ENCODE data around the gene ALKBH4.

The ALKBH4 gene

DNA sequence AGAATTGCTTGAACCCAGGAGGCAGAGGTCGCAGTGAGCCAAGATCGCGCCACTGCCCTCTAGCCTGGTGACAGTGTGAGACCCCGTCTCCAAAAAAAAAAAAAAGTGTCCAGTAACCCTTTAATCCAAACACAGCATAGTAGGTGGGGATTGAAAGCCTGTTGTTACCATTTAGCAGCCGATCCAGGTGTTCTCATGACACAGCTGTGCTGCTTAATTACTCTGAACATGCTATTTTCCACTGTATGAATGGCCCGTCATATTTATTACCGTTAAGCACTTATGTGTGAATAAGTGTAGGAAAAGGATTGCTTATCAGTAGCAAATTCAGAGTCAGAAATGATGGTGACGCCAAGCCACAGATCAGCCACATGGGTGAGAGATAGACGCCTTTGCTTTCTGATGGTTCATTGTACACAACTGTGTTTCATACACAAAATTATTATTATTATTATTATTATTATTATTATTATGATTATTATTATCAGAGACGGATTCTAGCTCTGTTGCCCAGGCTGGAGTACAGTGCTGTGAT, 42.9 kb downstream of the ALKBH4 start:
- H3K9me3 ChIP-seq (ENCODE audit: severe bottlenecking), result no peaks in the 10 kb centered on the region
- no peaks in the 10 kb centered on the region for H3K27me3 ChIP-seq (ENCODE audit: insufficient read depth, low read depth, severe bottlenecking)
- no peak overlapping the region for H3K4me3 ChIP-seq (ENCODE audit: low read depth, low read length)
- DNase-seq, result no peak
- no peak overlapping the region for H3K27ac ChIP-seq
- TF ChIP-seq, protein P1, sequence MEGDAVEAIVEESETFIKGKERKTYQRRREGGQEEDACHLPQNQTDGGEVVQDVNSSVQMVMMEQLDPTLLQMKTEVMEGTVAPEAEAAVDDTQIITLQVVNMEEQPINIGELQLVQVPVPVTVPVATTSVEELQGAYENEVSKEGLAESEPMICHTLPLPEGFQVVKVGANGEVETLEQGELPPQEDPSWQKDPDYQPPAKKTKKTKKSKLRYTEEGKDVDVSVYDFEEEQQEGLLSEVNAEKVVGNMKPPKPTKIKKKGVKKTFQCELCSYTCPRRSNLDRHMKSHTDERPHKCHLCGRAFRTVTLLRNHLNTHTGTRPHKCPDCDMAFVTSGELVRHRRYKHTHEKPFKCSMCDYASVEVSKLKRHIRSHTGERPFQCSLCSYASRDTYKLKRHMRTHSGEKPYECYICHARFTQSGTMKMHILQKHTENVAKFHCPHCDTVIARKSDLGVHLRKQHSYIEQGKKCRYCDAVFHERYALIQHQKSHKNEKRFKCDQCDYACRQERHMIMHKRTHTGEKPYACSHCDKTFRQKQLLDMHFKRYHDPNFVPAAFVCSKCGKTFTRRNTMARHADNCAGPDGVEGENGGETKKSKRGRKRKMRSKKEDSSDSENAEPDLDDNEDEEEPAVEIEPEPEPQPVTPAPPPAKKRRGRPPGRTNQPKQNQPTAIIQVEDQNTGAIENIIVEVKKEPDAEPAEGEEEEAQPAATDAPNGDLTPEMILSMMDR (IDR thresholded peaks at IDR 0.05; ENCODE audit: low read depth, low read length), result no peak
- H3K36me3 ChIP-seq, result peaks cover 50% of the 10 kb centered on the region

DNA sequence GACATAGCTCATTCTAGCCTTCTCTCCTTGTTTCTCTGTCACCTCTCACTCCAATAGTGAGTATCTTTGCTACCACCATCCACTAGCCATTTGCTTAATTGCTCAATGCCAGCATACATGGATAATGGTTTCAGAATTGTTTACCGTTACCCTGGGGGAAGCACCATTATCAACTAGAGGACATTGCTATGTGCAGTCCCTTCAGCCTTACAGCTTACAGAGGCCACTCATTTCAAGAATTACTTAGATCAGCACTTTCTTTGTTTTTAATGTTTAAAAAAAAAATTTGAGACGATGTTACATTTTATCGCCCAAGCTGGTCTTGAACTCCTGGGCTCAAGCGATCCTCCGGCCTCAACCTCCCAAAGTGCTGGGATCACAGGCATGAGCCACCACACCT, 46.1 kb downstream of the ALKBH4 start:
- DNase-seq, result no peak
- H3K4me3 ChIP-seq (ENCODE audit: low read depth, low read length), result no peak overlapping the region
- H3K27ac ChIP-seq, result no peak overlapping the region
- peaks cover 55% of the 10 kb centered on the region for H3K36me3 ChIP-seq
- H3K9me3 ChIP-seq (ENCODE audit: severe bottlenecking), result no peaks in the 10 kb centered on the region
- TF ChIP-seq, protein P1 (IDR thresholded peaks at IDR 0.05; ENCODE audit: low read depth, low read length), result no peak
- H3K27me3 ChIP-seq (ENCODE audit: insufficient read depth, low read depth, severe bottlenecking), result no peaks in the 10 kb centered on the region

DNA sequence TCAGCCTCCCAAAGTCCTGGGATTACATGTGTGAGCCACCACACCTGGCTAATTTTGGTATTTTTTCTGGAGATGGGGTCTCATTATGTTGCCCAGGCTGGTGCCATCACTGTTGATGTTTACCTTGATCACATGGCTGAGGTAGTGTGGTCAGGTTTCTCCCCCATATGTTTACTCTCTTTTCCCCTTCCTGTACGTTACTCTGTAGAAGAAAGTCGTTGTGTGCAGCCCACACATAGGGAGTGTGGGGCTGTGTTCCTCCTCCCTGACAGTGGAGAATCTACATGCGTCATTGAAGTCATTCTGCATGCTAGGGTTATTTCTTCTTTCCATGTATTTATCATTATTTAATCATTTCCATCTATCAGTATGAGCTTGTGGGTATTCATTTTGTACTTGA, 47.6 kb downstream of the ALKBH4 start:
- Histone ChIP-seq H3K36me3 (peaks cover 64% of the 10 kb centered on the region), H3K27ac (no peak overlapping the region), H3K9me3 (ENCODE audit: severe bottlenecking) (no peaks in the 10 kb centered on the region), H3K4me3 (ENCODE audit: low read depth, low read length) (no peak overlapping the region), H3K27me3 (ENCODE audit: insufficient read depth, low read depth, severe bottlenecking) (no peaks in the 10 kb centered on the region)
- TF ChIP-seq, protein P1 (IDR thresholded peaks at IDR 0.05; ENCODE audit: low read depth, low read length), result no peak
- no peak for DNase-seq

DNA sequence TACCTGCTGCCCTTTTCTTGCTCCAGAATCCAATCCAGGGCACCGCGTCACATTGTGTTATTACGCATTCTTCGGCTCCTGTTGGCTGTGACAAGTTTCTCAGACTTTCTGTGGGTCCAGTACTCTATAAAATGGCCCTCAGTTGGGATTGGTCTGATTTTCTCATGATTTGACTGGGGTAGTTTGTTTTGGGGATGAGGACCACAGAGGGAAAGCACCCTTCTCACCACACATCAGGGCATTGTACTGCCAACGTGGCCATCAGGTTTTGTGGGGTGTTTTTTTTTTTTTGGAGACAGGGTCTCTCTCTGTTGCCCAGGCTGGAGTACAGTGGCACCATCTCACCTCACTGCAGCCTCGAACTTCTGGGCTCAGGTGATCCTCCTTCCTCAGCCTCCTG, 48.3 kb downstream of the ALKBH4 start:
- TF ChIP-seq, protein P1 (IDR thresholded peaks at IDR 0.05; ENCODE audit: low read depth, low read length), result no peak
- H3K9me3 ChIP-seq (ENCODE audit: severe bottlenecking), result no peaks in the 10 kb centered on the region
- no peaks in the 10 kb centered on the region for H3K27me3 ChIP-seq (ENCODE audit: insufficient read depth, low read depth, severe bottlenecking)
- H3K27ac ChIP-seq, result no peak overlapping the region
- DNase-seq, result no peak
- peaks cover 68% of the 10 kb centered on the region for H3K36me3 ChIP-seq
- H3K4me3 ChIP-seq (ENCODE audit: low read depth, low read length), result no peak overlapping the region

DNA sequence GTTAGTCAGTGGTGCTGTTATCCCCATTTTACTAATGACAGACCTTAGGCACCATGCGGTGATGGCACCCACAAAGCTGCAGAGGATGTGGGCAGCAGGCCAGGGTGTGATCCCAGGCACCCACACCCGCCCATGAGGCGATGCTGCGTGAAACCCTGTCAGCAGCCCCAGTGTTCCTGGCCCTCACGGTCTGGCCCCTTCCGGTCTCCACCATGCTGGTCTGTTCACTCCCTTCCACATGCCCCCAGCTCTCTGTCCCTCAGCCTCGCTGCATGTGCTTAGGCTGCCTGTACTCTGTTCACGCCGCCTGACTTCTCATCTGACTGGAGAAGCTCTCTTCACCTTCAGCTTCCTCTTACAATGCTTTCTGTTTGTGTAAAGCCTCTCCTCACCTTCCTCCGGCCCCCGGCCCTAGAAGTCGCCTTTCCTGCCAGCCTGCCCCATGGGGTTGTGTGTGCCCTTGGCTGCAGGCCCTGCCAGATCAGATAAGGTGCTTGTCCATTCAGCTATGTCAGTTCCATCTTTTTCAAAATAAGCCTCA, 48.9 kb downstream of the ALKBH4 start:
- H3K9me3 ChIP-seq (ENCODE audit: severe bottlenecking), result no peaks in the 10 kb centered on the region
- TF ChIP-seq, protein P1 (IDR thresholded peaks at IDR 0.05; ENCODE audit: low read depth, low read length), result no peak
- H3K4me3 ChIP-seq (ENCODE audit: low read depth, low read length), result no peak overlapping the region
- DNase-seq, result no peak
- H3K36me3 ChIP-seq, result peaks cover 69% of the 10 kb centered on the region
- no peaks in the 10 kb centered on the region for H3K27me3 ChIP-seq (ENCODE audit: insufficient read depth, low read depth, severe bottlenecking)
- no peak overlapping the region for H3K27ac ChIP-seq

DNA sequence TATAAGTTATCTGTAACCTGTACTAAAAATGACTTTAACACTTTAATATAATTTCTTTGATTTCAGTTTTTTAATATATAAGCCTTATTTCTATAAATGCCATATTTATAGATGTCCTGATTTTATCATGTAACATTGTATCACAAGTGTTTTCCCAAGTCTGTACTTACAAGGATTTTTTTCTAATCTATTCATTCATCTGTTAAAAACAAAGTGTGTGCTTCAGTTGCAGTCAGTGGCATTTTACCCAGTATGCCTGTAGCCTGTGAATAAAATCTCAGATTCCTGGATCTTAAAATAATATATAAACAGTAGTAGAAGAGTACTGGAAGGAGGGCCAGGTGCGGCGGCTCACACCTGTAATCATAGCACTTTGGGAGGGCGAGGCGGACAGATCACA, 51.1 kb downstream of the ALKBH4 start:
- no peak overlapping the region for H3K4me3 ChIP-seq (ENCODE audit: low read depth, low read length)
- H3K27me3 ChIP-seq (ENCODE audit: insufficient read depth, low read depth, severe bottlenecking), result no peaks in the 10 kb centered on the region
- no peaks in the 10 kb centered on the region for H3K9me3 ChIP-seq (ENCODE audit: severe bottlenecking)
- H3K27ac ChIP-seq, result no peak overlapping the region
- no peak for DNase-seq
- peaks cover 73% of the 10 kb centered on the region for H3K36me3 ChIP-seq
- TF ChIP-seq, protein P1 (IDR thresholded peaks at IDR 0.05; ENCODE audit: low read depth, low read length), result no peak
